Erythroblast (primary cell): Measurements from ENCODE around the gene UNC5CL.

ENCODE experiments used
- GATA1 ChIP-seq: IDR thresholded peaks from 2 replicates; pipeline ENCODE4 v1.6.1; 2011; ENCODE audit warnings: low read depth, mild to moderate bottlenecking, control low read depth, low read length, moderate library complexity
- POLR2A ChIP-seq: IDR thresholded peaks from 2 replicates; pipeline ENCODE4 v1.6.1; 2011; ENCODE audit warnings: mild to moderate bottlenecking, low read length

DNA sequence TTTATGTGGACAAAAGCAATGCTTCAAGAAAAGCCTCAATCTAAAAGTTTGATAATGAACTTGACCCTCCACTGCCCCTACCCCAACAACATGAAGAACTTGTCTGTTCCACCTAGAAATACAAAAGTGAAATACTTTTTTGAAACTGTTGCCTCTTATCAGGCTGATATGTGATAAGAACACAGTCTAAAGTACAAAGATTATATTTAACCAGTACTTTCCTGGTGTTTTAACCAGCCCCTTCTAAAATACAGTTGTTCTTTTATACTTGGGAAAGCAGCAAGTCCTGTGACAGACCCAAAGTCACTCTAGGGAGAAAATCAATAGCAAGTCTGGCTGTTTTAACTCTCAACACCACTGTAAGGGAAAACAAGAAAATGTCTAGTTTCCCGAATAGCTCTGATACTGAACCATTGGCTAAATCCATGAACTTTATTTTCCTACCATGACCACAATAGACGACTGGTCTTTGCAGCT is 26.6 kb upstream of the UNC5CL start:
- TF ChIP-seq POLR2A (no peak), GATA1 (no peak)
